H1 (cell line): ENCODE results near the gene DMBX1. TPM values are rescaled to one million over a fixed set of nuclear protein-coding genes. Genes with fewer than 3 reads are reported as not detected.

ENCODE experiments used
- CTCF ChIA-PET: fragments of 300-600 bp; sonication (Branson Sonifier 250); formaldehyde crosslinking; loops from one replicate; lab custom pipeline; 2021; ENCODE audit not compliant: partially characterized antibody; lab: Charles Lee
- POLR2A ChIA-PET: fragments of 300-600 bp; sonication (Branson Sonifier 250); formaldehyde crosslinking; loops from one replicate; lab custom pipeline; 2021; ENCODE audit warnings: inconsistent platforms; ENCODE audit not compliant: partially characterized antibody; lab: Charles Lee
- DNase-seq, 2 experiments: peaks; one replicate each; pipeline versions ENCODE4 v3.0.0 to v3.0.0-alpha.2; 2010 to 2022; ENCODE audit warnings: low spot score in 2 of 2, low read depth in 1 of 2, mixed read lengths in 1 of 2
- FAIRE-seq: peaks from 2 replicates; lab custom pipeline; 2011; peaks lifted over from hg19 to GRCh38; lab: Jason Lieb, UNC
- H2AFZ ChIP-seq: 2 replicates; pipeline ENCODE4 v1.8.1; 2012; ENCODE audit warnings: low read length, inconsistent platforms
- H2AK5ac ChIP-seq: 2 replicates; pipeline ENCODE4 v1.6.1; 2013; ENCODE audit warnings: low read depth, low read length
- H2BK120ac ChIP-seq: replicated peaks from 2 replicates; pipeline ENCODE3; 2013; ENCODE audit warnings: low read depth, low read length, inconsistent platforms
- H2BK12ac ChIP-seq: 2 replicates; pipeline ENCODE4 v1.6.1; 2013; ENCODE audit warnings: low read depth, low read length
- H2BK15ac ChIP-seq: 2 replicates; pipeline ENCODE4 v1.6.1; 2013; ENCODE audit warnings: low read length
- H2BK20ac ChIP-seq: 2 replicates; pipeline ENCODE4 v1.6.1; 2013; ENCODE audit warnings: low read length
- H2BK5ac ChIP-seq: 2 replicates; pipeline ENCODE4 v1.6.1; 2013; ENCODE audit warnings: low read depth, low read length
- H3K14ac ChIP-seq: 2 replicates; pipeline ENCODE4 v1.6.1; 2013; ENCODE audit warnings: inconsistent platforms; ENCODE audit not compliant: insufficient read length
- H3K18ac ChIP-seq: 2 replicates; pipeline ENCODE4 v1.6.1; 2013; ENCODE audit warnings: low read length; ENCODE audit errors: extremely low read depth
- H3K23ac ChIP-seq: 2 replicates; pipeline ENCODE4 v1.6.1; 2013; ENCODE audit warnings: inconsistent platforms; ENCODE audit not compliant: insufficient read length
- H3K23me2 ChIP-seq: 2 replicates; pipeline ENCODE4 v1.6.1; 2013; ENCODE audit warnings: low read depth, low read length
- H3K27ac ChIP-seq: 2 replicates; pipeline ENCODE4 v1.6.1; 2011; ENCODE audit warnings: low read depth, low read length, inconsistent platforms
- H3K27me3 ChIP-seq, 4 experiments: replicated peaks in 1 of 4; 1 replicate in 1 of 4; 2 replicates in 3 of 4; pipeline versions ENCODE4 v1.6.1 to v1.8.1; 2011 to 2013; ENCODE audit warnings: low read length in 3 of 4, mild to moderate bottlenecking in 3 of 4, inconsistent platforms in 2 of 4, mixed read lengths in 2 of 4, moderate library complexity in 1 of 4; ENCODE audit not compliant: control insufficient read depth in 3 of 4, insufficient read depth in 3 of 4; ENCODE audit errors: extremely low read depth in 1 of 4
- H3K36me3 ChIP-seq, 4 experiments: 2 replicates each; pipeline versions ENCODE4 v1.6.1 to v1.8.1; 2011 to 2013; ENCODE audit warnings: mild to moderate bottlenecking in 4 of 4, low read length in 3 of 4, moderate library complexity in 2 of 4, control low read depth in 1 of 4, inconsistent platforms in 1 of 4; ENCODE audit not compliant: insufficient read depth in 4 of 4, control insufficient read depth in 2 of 4
- H3K4ac ChIP-seq: replicated peaks from 2 replicates; pipeline ENCODE3; 2013; ENCODE audit warnings: low read length, low read depth, mixed read lengths, inconsistent platforms; ENCODE audit not compliant: insufficient read length
- H3K4me1 ChIP-seq, 4 experiments: replicated peaks in 1 of 4; 1 replicate in 1 of 4; 2 replicates in 3 of 4; pipeline versions ENCODE4 v1.6.1 to v1.8.1; 2011 to 2013; ENCODE audit warnings: low read length in 3 of 4, inconsistent platforms in 2 of 4, mixed read lengths in 1 of 4; ENCODE audit not compliant: insufficient read depth in 4 of 4, control insufficient read depth in 3 of 4
- H3K4me2 ChIP-seq, 2 experiments: 2 replicates each; pipeline versions ENCODE4 v1.6.1 to v1.8.1; 2011 to 2013; ENCODE audit warnings: low read depth in 2 of 2, low read length in 2 of 2, control low read depth in 1 of 2, inconsistent platforms in 1 of 2, mild to moderate bottlenecking in 1 of 2; ENCODE audit not compliant: insufficient read depth in 1 of 2
- H3K4me3 ChIP-seq, 4 experiments: fragments of 200-600, 300-600 bp in 1 of 4; sonication (generic), shearing (Covaris generic), sonication (Bioruptor Twin) in 1 of 4; 2 replicates each; pipeline versions ENCODE4 v1.5.1 to v1.8.1; 2011 to 2016; ENCODE audit warnings: low read length in 4 of 4, low read depth in 3 of 4, control low read depth in 2 of 4, inconsistent platforms in 2 of 4, mild to moderate bottlenecking in 2 of 4, mixed read lengths in 1 of 4, moderate library complexity in 1 of 4; ENCODE audit not compliant: insufficient read depth in 2 of 4; ENCODE audit errors: extremely low read depth in 1 of 4
- H3K56ac ChIP-seq: replicated peaks from 2 replicates; pipeline ENCODE3; 2013; ENCODE audit warnings: low read depth, mild to moderate bottlenecking, mixed read lengths, low read length, inconsistent platforms; ENCODE audit not compliant: insufficient read length
- H3K79me1 ChIP-seq: 2 replicates; pipeline ENCODE4 v1.6.1; 2013; ENCODE audit warnings: low read depth, low read length, control low read depth
- H3K79me2 ChIP-seq, 2 experiments: 2 replicates each; pipeline versions ENCODE4 v1.6.1 to v1.8.1; 2012 to 2013; ENCODE audit warnings: low read length in 2 of 2, mild to moderate bottlenecking in 2 of 2, inconsistent platforms in 1 of 2; ENCODE audit not compliant: insufficient read depth in 2 of 2, control insufficient read depth in 1 of 2
- H3K9ac ChIP-seq, 4 experiments: replicated peaks in 1 of 4; 1 replicate in 1 of 4; 2 replicates in 3 of 4; pipeline versions ENCODE4 v1.6.1 to v1.8.1; 2011 to 2013; ENCODE audit warnings: low read depth in 3 of 4, low read length in 3 of 4, control low read depth in 2 of 4, mild to moderate bottlenecking in 2 of 4, moderate library complexity in 2 of 4, inconsistent platforms in 1 of 4; ENCODE audit errors: extremely low read depth in 1 of 4
- H3K9me3 ChIP-seq, 2 experiments: 2 replicates each; pipeline versions ENCODE4 v1.6.1 to v1.8.1; 2012 to 2013; ENCODE audit warnings: mild to moderate bottlenecking in 2 of 2, moderate library complexity in 2 of 2, control low read depth in 1 of 2, inconsistent platforms in 1 of 2, low read depth in 1 of 2, low read length in 1 of 2, mixed read lengths in 1 of 2; ENCODE audit not compliant: insufficient read depth in 2 of 2
- H4K20me1 ChIP-seq, 2 experiments: replicated peaks in 1 of 2; 2 replicates each; pipeline versions ENCODE3 to v1.8.1; 2011 to 2013; ENCODE audit warnings: inconsistent platforms in 2 of 2, low read length in 2 of 2, mild to moderate bottlenecking in 1 of 2; ENCODE audit not compliant: insufficient read depth in 2 of 2, control insufficient read depth in 1 of 2
- H4K5ac ChIP-seq: 2 replicates; pipeline ENCODE4 v1.6.1; 2013; ENCODE audit warnings: low read length, low read depth, mixed read lengths, inconsistent platforms; ENCODE audit not compliant: insufficient read length
- H4K8ac ChIP-seq: 2 replicates; pipeline ENCODE4 v1.8.0; 2013; ENCODE audit warnings: mild to moderate bottlenecking, moderate library complexity, low read length, inconsistent platforms; ENCODE audit not compliant: insufficient read depth; ENCODE audit errors: extremely low read depth
- H4K91ac ChIP-seq: replicated peaks from 2 replicates; pipeline ENCODE3; 2013; ENCODE audit warnings: low read length, mixed read lengths, inconsistent platforms; ENCODE audit not compliant: insufficient read length
- CBX5 ChIP-seq: fragments of 300-800, 300-1000 bp; sonication (generic); IDR thresholded peaks from 2 replicates; pipeline ENCODE4 v1.7.1; 2016; ENCODE audit warnings: antibody characterized with exemption, low read length, low read depth
- EZH2 ChIP-seq: fragments of 200-600 bp; sonication (generic); IDR thresholded peaks from 2 replicates; pipeline ENCODE4 v1.7.1; 2012; ENCODE audit warnings: low read depth, mild to moderate bottlenecking, moderate library complexity, low read length, inconsistent platforms; ENCODE audit not compliant: severe bottlenecking
- GABPA ChIP-seq: IDR thresholded peaks from 2 replicates; pipeline ENCODE4 v1.6.1; 2011; ENCODE audit warnings: mild to moderate bottlenecking, low read length, moderate library complexity, borderline replicate concordance; ENCODE audit not compliant: insufficient read depth
- JUND ChIP-seq: IDR thresholded peaks from 2 replicates; pipeline ENCODE4 v1.6.1; 2011; ENCODE audit warnings: mild to moderate bottlenecking, improper control_type of control experiment, low read length
- SIN3A ChIP-seq, 2 experiments: IDR thresholded peaks in 1 of 2; conservative IDR thresholded peaks in 1 of 2; 2 replicates each; pipeline ENCODE4 v1.6.1; 2011 to 2012; ENCODE audit warnings: low read length in 2 of 2, improper control_type of control experiment in 1 of 2, low read depth in 1 of 2, mild to moderate bottlenecking in 1 of 2
- SP1 ChIP-seq: IDR thresholded peaks from 2 replicates; pipeline ENCODE4 v1.6.1; 2011; ENCODE audit warnings: low read depth, low read length
- SUZ12 ChIP-seq: fragments of 200-600 bp; sonication (generic); IDR thresholded peaks from 2 replicates; pipeline ENCODE4 v1.6.1; 2012; ENCODE audit warnings: mild to moderate bottlenecking, inconsistent platforms, low read length, moderate library complexity, mixed read lengths
- TAF1 ChIP-seq: IDR thresholded peaks from 2 replicates; pipeline ENCODE4 v1.6.1; 2011; ENCODE audit warnings: mild to moderate bottlenecking, low read depth, low read length
- TAF7 ChIP-seq: optimal IDR thresholded peaks from 2 replicates; pipeline ENCODE3; 2011; ENCODE audit warnings: low read depth, mild to moderate bottlenecking, inconsistent platforms, low read length, moderate library complexity, borderline replicate concordance
- TBP ChIP-seq: IDR thresholded peaks from 2 replicates; pipeline ENCODE4 v1.6.1; 2011; ENCODE audit warnings: low read depth, low read length, improper control_type of control experiment
- TEAD4 ChIP-seq: IDR thresholded peaks from 2 replicates; pipeline ENCODE4 v1.6.1; 2012; ENCODE audit warnings: low read depth, low read length, inconsistent platforms, mixed read lengths
- WGBS, 2 experiments: shearing (Covaris generic) in 1 of 2; methylation state at CpG; one replicate each; pipeline versions ENCODE4 v1.1.6 to v1.1.7; 2013 to 2015; ENCODE audit warnings: low lambda C conversion rate in 2 of 2, mixed read lengths in 2 of 2, inconsistent platforms in 1 of 2, low coverage in 1 of 2, missing lambda C conversion rate in 1 of 2; ENCODE audit not compliant: insufficient replicate concordance in 2 of 2, insufficient coverage in 1 of 2, insufficient read length in 1 of 2; ENCODE audit errors: extremely low coverage in 1 of 2, missing lambda C conversion rate in 1 of 2; 5-methylcytosine and 5-hydroxymethylcytosine counted together
- polyA plus RNA-seq, 7 experiments: library from polyadenylated mRNA; depleted of rRNA in 3 of 7; stranded (reverse) in 5 of 7; unstranded in 2 of 7; fragments of >200 nt in 5 of 7; fragments of 200-250 nt in 2 of 7; gene quantifications; 1 replicate in 5 of 7; 2 replicates in 1 of 7; 4 replicates in 1 of 7; pipeline versions ENCODE4 v1.2.1 to v1.2.3, GENCODE V29; 2011 to 2013; ENCODE audit warnings: missing spikeins in 2 of 7, mixed read lengths in 2 of 7
- total RNA-seq: library from RNA; stranded (reverse); fragmentation: NEBNext Ultra II Directional; extraction: Animal tissue kit (Norgen Biotek cat#: 25700); gene quantifications from 2 replicates; pipeline ENCODE4 v1.2.1, GENCODE V29; 2021

DMBX1 gene
- total and polyA plus RNA-seq, 2 of the 8 experiments (the other 6 are each of a cell fraction or from before 2014, with no cell fraction given) = 0.23 to 0.30 TPM

DNA sequence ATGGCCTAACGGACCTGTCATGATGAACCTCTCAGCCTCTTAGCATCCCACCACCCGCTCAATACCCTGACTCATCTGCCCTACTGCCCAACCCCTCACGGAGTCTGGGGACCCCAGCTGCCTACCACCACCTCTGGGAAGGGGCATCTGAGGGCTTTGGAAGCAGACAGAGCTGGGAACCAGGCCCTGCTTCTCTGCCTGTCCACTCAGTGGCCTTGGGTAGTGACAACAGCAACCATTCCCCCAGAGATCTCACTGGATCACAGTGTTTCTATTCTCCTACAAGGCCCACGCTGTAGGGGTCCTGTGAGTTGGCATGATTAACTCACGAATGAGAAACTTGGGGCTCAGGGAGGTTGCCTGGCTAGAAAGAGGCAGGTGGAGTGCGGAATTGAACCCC, 32.5 kb upstream of the DMBX1 start:
- Histone ChIP-seq H4K91ac (no peak overlapping the region), H3K23me2 (peaks cover 2% of the 10 kb centered on the region; the same call in 1 of the 2 replicates), H4K20me1 (peaks cover 0 to 4% of the 10 kb centered on the region in 2 experiments), H4K5ac (no peak overlapping the region), H3K9ac (no peak overlapping the region), H3K4me1 (peaks cover 0 to 20% (median 11%) of the 10 kb centered on the region in 4 experiments; a peak in 6 of 7 replicates), H3K23ac (no peak overlapping the region), H3K4me2 (no peak overlapping the region), H2BK15ac (no peak overlapping the region)
- TF ChIP-seq SUZ12 (no peak), TAF1 (no peak), SIN3A (conservative IDR thresholded peaks at IDR 0.05 in 1 of 2, IDR thresholded peaks at IDR 0.05 in 1 of 2; ENCODE audit: low read depth in 1 of 2, low read length in 2 of 2) (no peak), TAF7 (no peak), TEAD4 (no peak), GABPA (no peak), TBP (no peak), JUND (no peak), EZH2 (no peak), CBX5 (no peak), SP1 (no peak)
- TF ChIP-seq, all 59 proteins: peak for 0
- Histone ChIP-seq H2BK12ac (no peak overlapping the region), H3K9me3 (no peaks in the 10 kb centered on the region), H3K18ac (no peak overlapping the region), H3K36me3 (no peaks in the 10 kb centered on the region), H3K79me1 (no peaks in the 10 kb centered on the region), H3K27ac (no peak overlapping the region), H3K14ac (no peak overlapping the region), H3K4ac (no peak overlapping the region), H2BK20ac (no peak overlapping the region), H2BK120ac (no peak overlapping the region), H2AK5ac (0 out of 2 replicates have a peak overlapping the region, but pooled peaks have one; percentile 47), H3K27me3 (peaks cover 14 to 52% (median 35%) of the 10 kb centered on the region in 4 experiments), H3K4me3 (no peak overlapping the region), H2AFZ (no peak overlapping the region), H3K79me2 (no peaks in the 10 kb centered on the region), H4K8ac (no peak overlapping the region), H3K56ac (no peak overlapping the region), H2BK5ac (no peak overlapping the region)
- WGBS, 2 experiments = 80% methylated on average over 6 of the region's 6 CpGs; no CpG with 5 or more reads in 1 of the 2 experiments
- FAIRE-seq (no peak), DNase-seq (no peak)
- CTCF ChIA-PET = interaction anchor here (2.0 to 20.4 kb wide), 7 partner anchors 8 to 91 kb away, joined by 7 to 497 read pairs (median 15); partner anchors contain the start of gene DMBX1
- POLR2A ChIA-PET = interaction anchor here (1.5 kb wide), 1 partner anchor 28 kb away, joined by 3 read pairs; no protein-coding TSS in a partner anchor
